Activated CD8-positive, alpha-beta memory T cell treated with anti-CD3 and anti-CD28 coated beads, Interleukin-2, amount 50 U/mL, for 1 hour (primary cell): ENCODE measurements around the gene EXD3.

ENCODE experiments used
- DNase-seq: peaks from one replicate; pipeline ENCODE4 v3.0.0-alpha.2; 2020; ENCODE audit errors: extremely low read depth

Gene EXD3

GRCh38 chr9:137432687-137433348, 9.9 kb upstream of the EXD3 start:
- no peak for DNase-seq

- DNase-seq = no peak
Measured at GRCh38 chr9:137431416-137431931, 8.5 kb upstream of the EXD3 start.

GRCh38 chr9:137430723-137431415, 7.9 kb upstream of the EXD3 start:
- no peak for DNase-seq

GRCh38 chr9:137429974-137430722, 7.2 kb upstream of the EXD3 start:
- no peak for DNase-seq

GRCh38 chr9:137429546-137429890, 6.6 kb upstream of the EXD3 start:
- DNase-seq = no peak

GRCh38 chr9:137428841-137429545, 6.0 kb upstream of the EXD3 start:
- DNase-seq = no peak

GRCh38 chr9:137428311-137428630, 5.3 kb upstream of the EXD3 start:
- no peak for DNase-seq

GRCh38 chr9:137427454-137428310, 4.7 kb upstream of the EXD3 start:
- DNase-seq = no peak

GRCh38 chr9:137426018-137426681, 3.2 kb upstream of the EXD3 start:
- no peak for DNase-seq

GRCh38 chr9:137423514-137424291, 741 bp upstream of the EXD3 start:
- DNase-seq = no peak

GRCh38 chr9:137421838-137422603, 941 bp downstream of the EXD3 start:
- no peak for DNase-seq

- DNase-seq = no peak
Measured at GRCh38 chr9:137417161-137418021, 5.6 kb downstream of the EXD3 start.

- no peak for DNase-seq
Measured at GRCh38 chr9:137416563-137417151, 6.3 kb downstream of the EXD3 start.

- DNase-seq = no peak
Measured at GRCh38 chr9:137416006-137416562, 6.9 kb downstream of the EXD3 start.

- no peak for DNase-seq
Measured at GRCh38 chr9:137415451-137415850, 7.5 kb downstream of the EXD3 start.

- no peak for DNase-seq
Measured at GRCh38 chr9:137412431-137412830, 10.5 kb downstream of the EXD3 start.

- no peak for DNase-seq
Measured at GRCh38 chr9:137411645-137412380, 11.1 kb downstream of the EXD3 start.
